HG02642 (cell line): ENCODE results near the gene INTS2.
"Not testable (repeated sequence)": the region's sequence is repeated elsewhere in the genome, so short reads cannot be mapped to it uniquely, and the experiment has no call there.

ENCODE experiments used
- ATAC-seq: cut with Tn5 transposase; IDR thresholded peaks from one replicate; pipeline ENCODE4 v1.9.1; 2021; ENCODE audit warnings: mild to moderate bottlenecking; ENCODE audit not compliant: unreplicated experiment, poor library complexity

The INTS2 gene

DNA sequence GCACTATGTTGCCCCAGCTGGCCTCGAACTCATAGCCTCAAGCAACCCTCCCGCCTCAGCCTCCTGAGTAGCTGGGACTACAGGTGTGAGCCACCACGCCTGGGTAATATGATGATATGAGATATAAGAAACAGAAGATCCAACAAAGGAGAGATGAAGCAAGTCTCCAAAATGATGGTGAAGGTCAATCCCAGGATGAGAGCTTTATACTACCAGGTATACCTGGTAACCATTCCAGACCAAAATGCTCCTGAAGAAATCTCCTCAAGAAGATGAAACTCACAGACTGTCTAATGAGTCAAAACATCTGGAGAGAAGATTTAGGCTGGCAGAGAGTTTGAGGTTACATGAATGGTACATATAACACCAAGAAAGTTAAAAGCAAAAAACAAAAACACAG, 24.5 kb downstream of the INTS2 start:
- no peak for ATAC-seq

DNA sequence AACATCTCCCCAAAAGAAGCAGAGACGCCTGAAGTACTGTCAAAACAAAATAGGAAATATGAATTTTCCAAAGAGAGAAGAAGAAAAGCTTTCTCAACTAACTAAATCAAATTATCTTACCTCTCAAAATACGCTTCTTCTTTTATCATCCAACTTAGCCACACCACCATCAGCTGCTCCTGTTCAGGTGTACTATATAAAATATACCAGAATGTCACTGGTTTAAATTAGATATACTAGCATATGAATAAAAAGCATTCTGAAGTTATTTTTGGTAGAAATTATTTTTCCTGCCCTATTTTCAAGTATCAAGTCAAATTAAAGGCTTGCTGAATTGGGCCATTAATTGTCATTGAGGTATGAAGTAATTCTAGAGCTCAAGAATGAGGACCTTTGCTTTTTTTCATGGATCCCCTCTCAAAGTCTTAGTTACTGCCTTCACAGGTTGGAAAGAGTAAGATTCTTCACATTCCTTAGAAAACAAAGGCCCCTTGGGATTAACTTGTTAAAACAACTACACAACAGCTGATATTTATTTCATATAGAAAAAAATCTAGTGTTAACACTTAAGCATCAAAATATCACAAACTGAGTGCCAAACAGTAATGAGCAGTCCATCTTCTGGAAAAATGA, 30.1 kb downstream of the INTS2 start:
- no peak for ATAC-seq

DNA sequence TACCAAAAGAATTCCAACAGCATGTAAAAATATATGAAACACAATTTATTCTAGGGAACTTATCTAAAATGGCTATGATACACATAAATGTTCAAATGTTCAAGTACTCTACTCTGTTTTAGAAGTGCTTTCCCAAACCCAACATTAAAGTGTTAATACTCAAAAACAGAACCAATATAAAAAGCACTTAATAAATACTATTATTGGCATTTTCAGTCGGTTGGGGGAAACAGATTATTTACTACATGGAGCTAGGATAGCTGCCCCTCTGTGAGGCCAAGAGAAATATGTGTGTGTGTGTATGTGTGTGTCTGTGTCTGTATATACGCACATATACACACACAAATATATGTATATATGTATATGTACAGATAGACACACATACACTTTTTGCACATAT, 32.4 kb downstream of the INTS2 start:
- no peak for ATAC-seq

DNA sequence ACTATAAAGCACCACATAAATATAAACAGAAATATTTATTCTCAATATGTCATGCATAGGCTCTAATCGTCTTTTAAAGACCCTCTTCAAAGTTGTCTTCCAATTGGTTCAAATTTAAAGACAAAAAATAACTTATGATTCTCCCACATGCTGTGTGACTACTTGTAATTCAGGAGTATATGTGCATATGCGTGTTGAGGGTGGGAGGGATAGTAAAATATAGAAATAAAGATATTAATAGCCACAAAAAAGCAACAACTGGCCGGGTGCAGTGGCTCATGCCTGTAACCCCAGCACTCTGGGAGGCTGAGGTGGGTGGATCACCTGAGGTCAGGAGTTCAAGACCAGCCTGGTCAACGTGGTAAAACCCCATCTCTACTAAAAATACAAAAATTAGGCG, 33.5 kb downstream of the INTS2 start:
- not testable (repeated sequence) for ATAC-seq

DNA sequence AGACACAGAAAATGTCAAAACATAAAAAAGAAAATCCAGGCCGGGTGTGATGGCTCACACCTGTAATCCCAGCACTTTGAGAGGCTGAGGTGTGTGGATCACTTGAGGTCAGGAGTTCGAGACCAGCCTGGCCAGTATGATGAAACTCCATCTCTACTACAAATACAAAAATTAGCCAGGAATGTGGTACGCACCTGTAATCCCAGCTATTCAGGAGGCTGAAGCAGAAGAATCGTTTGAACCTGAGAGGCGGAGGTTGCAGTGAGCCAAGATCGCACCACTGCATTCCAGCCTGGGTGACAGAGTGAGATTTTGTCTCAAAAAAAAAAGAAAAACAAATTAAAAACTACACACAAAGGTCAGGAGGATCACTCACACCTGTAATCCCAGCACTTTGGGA, 40.0 kb downstream of the INTS2 start:
- ATAC-seq: not testable (repeated sequence)

DNA sequence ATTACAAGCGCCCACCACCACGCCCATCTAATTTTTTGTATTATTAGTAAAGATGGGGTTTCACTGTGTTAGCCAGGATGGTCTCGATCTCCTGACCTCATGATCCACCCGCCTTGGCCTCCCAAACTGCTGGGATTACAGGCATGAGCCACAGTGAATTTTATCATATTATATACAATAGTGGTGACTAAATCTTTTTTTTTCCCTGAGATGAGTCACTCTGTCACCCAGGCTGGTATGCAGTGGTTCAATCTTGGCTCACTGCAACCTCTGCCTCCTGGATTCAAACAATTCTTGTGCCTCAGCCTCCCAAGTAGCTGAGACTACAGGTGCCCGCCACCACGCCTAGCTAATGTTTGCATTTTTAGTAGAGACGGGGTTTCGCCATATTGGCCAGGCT, 41.9 kb downstream of the INTS2 start:
- not testable (repeated sequence) for ATAC-seq

DNA sequence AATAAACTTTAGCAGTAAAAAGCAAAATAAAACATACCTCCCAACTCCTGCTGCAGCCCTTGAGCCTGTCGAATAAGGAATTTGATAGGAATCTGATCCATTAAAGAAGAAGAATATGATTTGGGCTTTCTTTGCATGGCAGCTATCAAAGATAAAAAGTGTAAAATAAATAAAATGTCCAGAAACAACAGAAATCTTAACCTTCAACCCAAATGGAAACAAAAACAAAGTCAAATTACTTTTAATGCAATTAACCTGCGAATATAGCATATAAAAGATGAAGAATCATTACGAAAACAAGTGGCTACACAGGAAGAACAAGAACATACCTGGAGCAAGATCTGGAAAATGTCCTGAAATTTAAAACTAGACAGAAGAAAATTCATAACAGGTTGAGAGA, 42.9 kb downstream of the INTS2 start:
- ATAC-seq: no peak

DNA sequence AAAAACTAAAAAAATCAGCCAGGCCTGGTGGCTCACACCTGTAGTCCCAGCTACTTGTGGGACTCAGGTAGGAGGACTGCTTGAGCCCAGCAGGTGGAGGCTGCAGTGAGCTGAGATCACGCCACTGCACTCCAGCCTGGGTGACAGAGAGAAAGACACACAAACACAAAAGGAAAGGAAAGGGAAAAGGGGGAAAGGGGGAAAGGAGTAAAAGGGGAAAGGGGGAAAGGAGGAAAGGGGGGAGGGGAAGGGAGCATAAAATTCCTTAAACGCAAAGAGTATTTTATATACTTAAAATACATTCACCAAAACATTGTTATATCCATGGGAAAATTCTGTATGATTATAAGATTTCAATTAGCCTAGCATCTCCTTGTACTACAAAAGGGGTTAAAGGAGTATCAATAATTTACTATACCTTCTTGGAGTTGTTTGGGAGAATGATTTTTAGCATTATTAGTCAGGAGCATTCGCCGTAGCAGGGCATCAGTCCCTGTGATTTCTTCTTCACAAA, 47.1 kb downstream of the INTS2 start:
- no peak for ATAC-seq

DNA sequence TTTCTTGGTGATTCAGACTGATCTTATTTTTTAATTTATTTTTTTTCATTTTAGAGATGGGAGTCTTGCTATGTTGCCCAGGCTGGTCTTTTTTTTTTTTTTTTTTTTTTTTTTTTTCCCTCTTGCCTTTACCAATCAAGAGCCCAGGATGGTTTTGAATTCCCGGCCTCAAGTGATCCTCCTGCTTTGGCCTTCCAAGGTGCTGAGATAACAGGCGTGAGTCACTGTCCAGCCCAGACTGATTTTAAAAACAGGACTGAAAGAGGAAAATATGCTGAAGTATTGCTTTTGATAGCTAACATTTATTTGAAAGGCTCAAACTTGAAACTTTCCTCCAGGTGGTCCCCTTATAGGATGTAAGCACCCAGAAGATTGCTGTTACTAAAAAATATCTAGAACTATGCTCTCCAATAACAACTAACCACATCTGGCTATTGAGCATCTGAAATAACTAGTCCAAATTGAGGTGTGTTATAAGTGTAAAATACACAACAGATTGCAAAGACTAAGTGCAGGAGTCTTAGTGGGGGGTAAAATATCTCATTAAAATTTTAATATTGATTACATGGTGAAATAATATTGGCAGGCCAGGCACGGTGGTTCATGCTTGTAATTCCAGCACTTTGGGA, 48.7 kb downstream of the INTS2 start:
- ATAC-seq: no peak

DNA sequence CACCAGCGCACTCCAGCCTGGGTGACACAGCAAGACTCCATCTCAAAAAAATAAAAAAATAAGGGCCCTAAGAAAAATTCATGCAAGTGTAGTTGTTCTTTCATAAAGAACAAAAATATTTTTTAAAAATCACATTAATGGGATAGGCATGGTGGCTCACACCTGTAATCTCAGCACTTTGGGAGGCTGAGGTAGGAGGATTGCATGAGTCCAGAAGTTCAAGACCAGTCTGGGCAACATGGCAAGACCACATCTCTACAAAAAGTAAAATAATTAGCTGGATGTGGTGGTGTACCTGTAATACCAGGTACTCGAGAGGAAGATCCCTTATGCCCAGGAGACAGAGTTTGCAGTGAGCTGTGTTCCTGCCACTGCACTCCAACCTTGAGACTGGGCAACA, 49.3 kb downstream of the INTS2 start:
- ATAC-seq: no peak

DNA sequence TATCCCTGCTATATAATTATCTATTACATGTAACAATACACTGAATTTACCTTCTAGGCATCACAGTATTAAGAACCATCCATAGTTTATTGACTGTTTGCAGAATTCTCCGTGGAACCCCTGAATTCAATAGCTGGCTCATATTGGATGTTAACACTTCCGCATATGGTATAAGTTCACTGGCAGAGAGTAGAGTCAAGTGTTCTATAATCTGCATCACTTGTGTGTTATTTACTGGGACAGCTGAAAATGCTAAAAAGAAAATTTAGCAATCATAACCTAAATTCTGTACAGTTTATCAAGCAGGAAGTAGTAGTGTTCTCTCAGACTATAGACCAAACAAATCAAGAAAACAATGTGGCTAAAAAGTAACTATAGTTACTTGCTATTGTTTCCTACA, 49.9 kb downstream of the INTS2 start:
- no peak for ATAC-seq

DNA sequence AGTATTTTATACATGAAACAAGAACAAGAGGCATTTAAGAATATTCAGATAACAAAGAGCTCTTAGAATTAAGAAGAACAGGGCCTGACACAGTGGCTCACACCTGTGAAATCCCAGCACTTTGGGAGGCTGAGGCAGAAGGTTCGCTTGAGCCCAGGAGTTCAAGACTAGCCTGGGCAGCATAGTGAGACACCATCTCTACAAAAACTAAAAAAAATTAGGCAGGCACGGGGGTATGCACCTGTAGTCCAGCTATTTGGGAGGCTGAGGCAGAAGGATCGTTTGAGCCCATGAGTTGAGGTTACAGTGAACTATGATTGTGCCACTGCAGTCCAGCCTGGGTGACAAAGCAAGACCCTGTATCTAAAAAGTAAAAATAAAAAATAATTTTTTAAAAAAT, 52.0 kb downstream of the INTS2 start:
- no peak for ATAC-seq

DNA sequence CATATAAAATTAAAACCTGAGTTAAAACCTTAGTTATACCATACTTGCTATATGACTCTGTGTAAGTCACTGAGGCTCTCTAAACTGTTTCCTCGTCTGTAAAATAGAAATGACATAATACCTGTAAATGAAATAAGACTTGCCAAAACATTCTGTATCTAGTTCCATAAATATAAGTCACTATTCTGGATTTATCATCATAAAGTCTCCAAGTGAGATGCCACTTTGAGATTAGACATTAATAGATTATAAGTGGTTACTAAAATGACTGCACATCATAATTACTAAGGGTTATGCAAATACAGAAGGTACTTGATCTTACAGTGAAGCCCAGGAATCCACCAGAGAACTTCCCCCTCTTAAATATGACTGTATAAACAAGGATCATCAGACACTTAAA, 52.5 kb downstream of the INTS2 start:
- no peak for ATAC-seq

DNA sequence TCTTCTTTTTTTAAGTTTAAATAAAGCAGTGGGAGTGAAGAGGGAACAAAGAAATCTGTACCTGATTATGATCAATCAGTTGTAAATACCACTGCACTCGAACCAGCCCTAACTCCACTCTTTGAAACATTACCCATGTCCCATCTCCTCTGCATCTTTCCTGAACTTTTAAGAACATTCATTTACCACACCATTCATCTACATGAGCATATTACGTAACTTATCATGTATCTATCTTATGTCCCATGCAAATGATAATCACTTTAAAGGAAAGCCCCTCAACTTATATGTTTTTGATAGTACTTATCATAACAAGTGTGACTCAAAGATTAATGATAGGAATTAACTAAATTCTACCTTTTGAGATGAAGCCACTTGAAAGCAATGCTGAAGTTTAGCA, 53.7 kb downstream of the INTS2 start:
- ATAC-seq: no peak

DNA sequence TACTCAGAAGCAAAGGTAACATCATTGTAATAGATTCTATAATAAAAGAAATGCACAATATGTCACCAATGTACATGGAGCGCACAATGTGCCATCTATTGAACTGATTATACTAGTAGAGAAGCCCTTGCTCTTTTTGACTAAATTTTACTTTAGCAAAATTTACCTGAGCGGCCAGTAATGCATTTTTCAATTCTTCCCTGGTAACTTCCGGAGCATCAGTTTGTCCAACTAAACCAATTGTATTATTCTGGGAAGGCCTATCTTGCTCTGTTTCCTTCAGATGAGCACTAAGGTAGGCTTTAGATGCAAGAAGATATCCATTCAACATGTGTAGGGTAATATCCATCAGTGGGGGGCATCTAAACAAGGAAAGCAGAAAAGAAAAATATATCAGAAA, 55.7 kb downstream of the INTS2 start:
- ATAC-seq: no peak

DNA sequence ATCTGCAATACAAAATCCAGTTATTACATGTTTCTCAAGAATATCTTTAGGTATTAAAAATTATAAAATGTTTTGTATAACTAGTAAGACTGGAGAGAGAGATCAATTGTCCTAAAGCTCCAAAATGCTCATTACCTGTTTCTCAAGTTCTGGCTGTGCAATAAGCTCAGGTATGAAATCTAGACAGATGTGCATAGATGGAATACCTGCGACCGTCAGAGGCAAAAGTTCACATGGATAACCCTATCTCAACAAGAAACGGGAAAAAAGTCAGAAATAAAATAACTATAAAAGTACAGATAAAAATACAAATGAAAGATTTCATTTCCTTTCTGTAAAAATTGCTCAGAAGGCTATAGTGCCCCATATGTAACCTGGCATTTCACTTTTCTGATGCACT, 58.6 kb downstream of the INTS2 start:
- no peak for ATAC-seq

DNA sequence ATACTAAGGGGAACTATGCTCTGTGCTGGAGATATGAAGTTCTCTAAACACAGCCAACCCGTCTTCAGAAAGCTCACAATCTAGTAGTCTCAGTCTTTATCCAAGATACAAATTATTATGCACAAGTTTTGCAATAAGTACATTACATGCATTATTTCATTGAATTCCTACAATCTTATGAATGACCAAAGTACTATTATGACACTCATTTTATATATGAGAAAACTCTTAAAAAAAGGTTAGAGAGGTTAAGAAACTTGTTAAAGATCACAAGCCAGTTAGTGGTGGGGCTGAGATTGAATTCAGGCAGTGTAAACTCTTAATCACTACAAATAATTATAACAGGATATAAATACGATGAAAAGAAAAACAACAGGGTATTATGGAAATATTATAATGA, 59.7 kb downstream of the INTS2 start:
- ATAC-seq: no peak

DNA sequence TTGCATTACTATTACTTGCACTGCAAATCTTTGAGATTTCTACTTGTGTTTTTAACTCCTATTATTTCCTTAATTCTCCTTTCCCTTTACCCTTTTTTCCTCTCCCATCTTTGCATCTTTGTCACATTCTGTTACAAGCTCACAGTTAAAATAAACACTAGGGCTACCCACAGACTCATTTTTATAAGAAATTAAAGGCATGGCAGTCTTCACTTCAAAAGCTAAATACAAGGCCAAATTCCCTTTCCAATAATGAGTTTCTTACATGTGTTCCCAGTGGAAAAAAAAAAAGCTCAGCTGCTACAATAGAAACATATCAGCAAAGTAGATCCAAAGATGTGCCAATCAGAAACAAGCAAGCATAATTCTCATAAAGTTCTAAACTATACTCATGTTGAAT, 60.7 kb downstream of the INTS2 start:
- no peak for ATAC-seq

DNA sequence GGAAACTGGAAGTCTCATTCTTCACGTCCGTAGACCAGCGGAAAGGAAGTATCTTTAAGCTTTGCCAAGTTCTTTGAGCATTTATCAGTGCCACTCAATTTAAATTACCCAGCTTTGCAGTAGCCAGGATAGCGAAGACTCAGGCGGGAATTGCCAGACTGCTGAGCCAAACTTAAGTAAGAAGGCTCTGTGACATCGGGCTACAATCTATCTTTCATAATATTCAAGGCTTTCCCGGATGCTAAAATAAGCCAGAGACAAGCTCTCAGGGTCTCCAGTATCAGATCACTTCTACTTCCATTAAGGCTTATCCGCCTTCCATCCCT, 64.0 kb downstream of the INTS2 start:
- peak; percentile 14 for ATAC-seq

DNA sequence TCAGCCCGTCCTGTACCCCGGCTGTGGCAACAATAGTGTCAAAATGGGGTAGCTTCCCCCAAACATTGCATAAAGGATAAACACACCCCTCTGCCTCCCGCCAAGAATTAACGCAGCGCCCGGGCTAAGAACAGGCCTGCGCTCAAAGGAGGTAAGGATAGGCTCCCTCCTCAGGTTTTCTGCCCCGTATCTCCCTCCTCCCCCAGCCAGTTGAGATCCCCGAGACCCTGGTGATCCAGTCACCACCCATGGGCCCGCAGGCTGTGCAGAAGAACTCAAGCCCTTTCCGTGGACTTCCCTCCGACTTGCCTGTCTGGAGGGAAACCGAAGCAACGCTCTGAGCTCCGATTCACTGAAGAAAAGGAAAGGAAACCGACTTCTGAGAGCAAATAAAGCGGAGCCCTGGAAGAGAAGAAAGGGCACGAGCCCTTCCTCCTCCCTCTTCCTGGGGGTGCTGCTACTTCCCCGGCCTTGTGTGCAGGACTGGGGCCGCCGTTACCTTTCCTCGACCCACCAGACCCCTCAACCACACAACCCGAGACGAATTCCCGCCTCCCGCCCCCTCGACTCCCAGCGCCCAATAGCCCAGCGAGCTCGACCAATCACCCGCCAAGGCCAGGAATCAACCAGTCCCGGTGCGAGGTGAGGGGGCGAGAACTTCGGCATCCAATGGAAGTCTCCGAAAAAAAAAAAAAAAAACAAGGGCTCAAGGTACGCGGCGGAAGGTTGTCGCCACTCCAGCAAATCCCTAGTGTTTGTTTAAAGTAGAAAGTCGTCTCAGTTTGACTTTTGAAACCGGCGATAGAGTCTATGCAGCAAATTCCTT, 64.6 kb downstream of the INTS2 start, which contains the start of gene BRIP1:
Gene BRIP1 (minus strand): TSS at position 554 of the 826 bp plus-strand sequence. CDS start 1,989 bp downstream, outside the sequence.
- peak; percentile 96 for ATAC-seq

DNA sequence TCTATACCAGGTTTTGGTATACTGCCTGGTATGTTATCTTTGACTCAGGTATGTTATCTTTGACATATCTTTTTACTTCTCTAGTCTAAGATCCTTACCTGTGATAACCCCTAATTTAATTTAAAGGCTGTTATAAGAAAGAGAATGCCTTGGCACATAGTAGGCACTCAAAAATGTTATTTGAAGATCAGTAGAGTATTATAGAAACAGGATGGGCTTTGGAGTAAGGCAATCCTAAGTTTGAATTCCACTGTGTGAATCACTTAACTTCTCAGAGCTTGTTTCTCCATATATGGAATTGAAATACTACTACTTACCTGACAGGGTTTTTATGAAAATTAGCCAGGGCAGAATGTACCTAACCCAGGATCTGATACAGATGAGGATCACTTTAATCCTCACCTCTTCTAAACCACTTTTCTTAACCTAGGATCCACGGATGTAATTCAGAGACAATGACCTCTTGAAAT, 65.6 kb downstream of the INTS2 start:
- no peak for ATAC-seq
